ENCODE data around the gene LRRIQ4.
A peak's percentile ranks its signal among the peaks of the same experiment; 100 is the strongest.

LRRIQ4 gene

DNA sequence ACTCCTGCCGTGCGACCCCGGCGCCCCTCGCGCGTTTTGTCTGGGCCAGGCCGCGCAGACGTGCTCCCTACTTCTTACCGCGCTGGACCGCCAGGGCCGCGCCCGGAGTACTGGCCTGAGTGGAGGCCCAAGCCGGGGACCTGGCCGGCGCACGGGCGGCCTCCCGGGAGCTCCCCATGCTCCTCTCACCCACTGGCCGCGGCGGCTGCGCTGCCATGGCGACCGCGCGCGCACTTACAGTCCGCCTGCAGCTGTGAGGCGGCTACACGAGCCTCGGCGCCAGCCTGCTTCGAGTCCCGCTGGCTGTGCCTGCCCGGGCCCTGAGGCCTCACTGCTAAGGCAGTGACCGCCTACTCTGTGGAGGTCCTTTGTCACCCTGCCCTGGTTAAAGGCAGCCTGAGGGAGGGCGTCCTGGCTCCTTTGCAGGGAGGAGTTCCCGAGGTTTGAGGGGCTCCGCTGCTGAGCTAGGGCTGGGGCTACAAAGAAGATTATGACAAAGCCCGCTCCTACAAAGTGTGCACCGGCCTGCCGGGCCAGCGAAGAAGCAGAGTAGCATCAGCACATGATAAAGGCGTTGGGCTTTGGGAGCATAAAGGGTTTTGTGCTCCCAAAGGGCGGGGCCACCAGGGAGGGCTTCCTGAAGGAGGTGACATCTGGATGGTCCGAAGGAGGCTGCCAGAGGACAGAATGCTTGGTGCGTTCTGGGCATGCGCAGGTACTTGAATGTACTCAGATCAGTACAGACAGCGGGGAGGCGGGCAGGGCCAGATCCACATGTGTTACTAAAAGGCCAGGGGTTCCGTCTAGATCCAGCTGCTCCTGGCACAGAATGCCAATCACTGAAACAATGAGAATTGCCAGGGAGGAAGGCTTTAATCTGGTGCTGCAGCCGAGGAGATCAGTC lies at the start of gene LRRIQ4, which contains the start of gene LRRC34:
LRRIQ4 (plus strand) TSS at position 539 of the 904 bp plus-strand sequence. CDS start 9,052 bp downstream, outside the sequence.
LRRC34 (minus strand) TSS at position 573 of the 904 bp plus-strand sequence; CDS start at position 217, 356 bp downstream.
- peak; percentile 94 for ATAC-seq
- TF ChIP-seq TSHZ2 (CRISPR knock-in tag; IDR thresholded peaks at IDR 0.05), result no peak
- no peak for TF ChIP-seq ZNF565 (CRISPR knock-in tag; conservative IDR thresholded peaks at IDR 0.05; ENCODE audit: low read depth)
- TF ChIP-seq, protein P1, sequence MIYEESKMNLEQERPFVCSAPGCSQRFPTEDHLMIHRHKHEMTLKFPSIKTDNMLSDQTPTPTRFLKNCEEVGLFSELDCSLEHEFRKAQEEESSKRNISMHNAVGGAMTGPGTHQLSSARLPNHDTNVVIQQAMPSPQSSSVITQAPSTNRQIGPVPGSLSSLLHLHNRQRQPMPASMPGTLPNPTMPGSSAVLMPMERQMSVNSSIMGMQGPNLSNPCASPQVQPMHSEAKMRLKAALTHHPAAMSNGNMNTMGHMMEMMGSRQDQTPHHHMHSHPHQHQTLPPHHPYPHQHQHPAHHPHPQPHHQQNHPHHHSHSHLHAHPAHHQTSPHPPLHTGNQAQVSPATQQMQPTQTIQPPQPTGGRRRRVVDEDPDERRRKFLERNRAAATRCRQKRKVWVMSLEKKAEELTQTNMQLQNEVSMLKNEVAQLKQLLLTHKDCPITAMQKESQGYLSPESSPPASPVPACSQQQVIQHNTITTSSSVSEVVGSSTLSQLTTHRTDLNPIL (CRISPR knock-in tag; IDR thresholded peaks at IDR 0.05; ENCODE audit: low read depth), result no peak
- TF ChIP-seq CSRNP3 (CRISPR knock-in tag; IDR thresholded peaks at IDR 0.05), result no peak
- peak; percentile 72; the same call in 1 of the 2 replicates for TF ChIP-seq ZNF70 (CRISPR knock-in tag; IDR thresholded peaks at IDR 0.05)
- peak; percentile 72; the same call in 1 of the 2 replicates for TF ChIP-seq GLIS3 (CRISPR knock-in tag; IDR thresholded peaks at IDR 0.05)
- TF ChIP-seq OSR1 (CRISPR knock-in tag; IDR thresholded peaks at IDR 0.05), result no peak
- TF ChIP-seq ZC3H10 (CRISPR knock-in tag; IDR thresholded peaks at IDR 0.05), result no peak
- TF ChIP-seq PATZ1 (CRISPR knock-in tag; IDR thresholded peaks at IDR 0.05; ENCODE audit: borderline replicate concordance), result no peak
- TF ChIP-seq RARB (CRISPR knock-in tag; IDR thresholded peaks at IDR 0.05), result no peak
- TF ChIP-seq ZNF8 (CRISPR knock-in tag; IDR thresholded peaks at IDR 0.05), result no peak
- TF ChIP-seq BACH2 (CRISPR knock-in tag; IDR thresholded peaks at IDR 0.05; ENCODE audit: borderline replicate concordance), result no peak
- no peak for TF ChIP-seq ZFP30 (CRISPR knock-in tag; IDR thresholded peaks at IDR 0.05)
- TF ChIP-seq POU6F1 (CRISPR knock-in tag; IDR thresholded peaks at IDR 0.05; ENCODE audit: borderline replicate concordance, low read depth), result no peak

- ATAC-seq, result peak; percentile 32
- TF ChIP-seq TSHZ2 (CRISPR knock-in tag; IDR thresholded peaks at IDR 0.05) (no peak), ZNF565 (CRISPR knock-in tag; conservative IDR thresholded peaks at IDR 0.05; ENCODE audit: low read depth) (0 out of 2 replicates have a peak, but pooled peaks have one; percentile 18), ISL1 (CRISPR knock-in tag; IDR thresholded peaks at IDR 0.05) (no peak)
Measured at GRCh38 chr3:169764312-169764881, 48.3 kb upstream of the LRRIQ4 start.
